Measurements from ENCODE around the gene MESD.
A peak's percentile ranks its signal among the peaks of the same experiment; 100 is the strongest.

The MESD gene

GRCh38 chr15:81014446-81015093 lies 25.0 kb upstream of the MESD start:
- DNase-seq, result no peak

GRCh38 chr15:81013396-81013929 lies 23.8 kb upstream of the MESD start:
- DNase-seq, result no peak

GRCh38 chr15:81012588-81012987 lies 23.0 kb upstream of the MESD start:
- no peak for DNase-seq

- no peak for DNase-seq
These were observed 22.0 kb upstream of the MESD start for GRCh38 chr15:81011593-81011992.

- DNase-seq, result no peak
These were observed 20.5 kb upstream of the MESD start for GRCh38 chr15:81010086-81010485.

GRCh38 chr15:81008312-81008711 lies 18.7 kb upstream of the MESD start:
- DNase-seq, result no peak

- no peak for DNase-seq
These were observed 17.9 kb upstream of the MESD start for GRCh38 chr15:81007428-81008064.

- no peak for DNase-seq
These were observed 16.5 kb upstream of the MESD start for GRCh38 chr15:81006124-81006523.

- no peak for DNase-seq
These were observed 13.4 kb upstream of the MESD start for GRCh38 chr15:81003097-81003350.

GRCh38 chr15:81002331-81003096 lies 12.9 kb upstream of the MESD start:
- peak in 2 of 5 donors; percentile 4 to 21 for DNase-seq

- no peak for DNase-seq
These were observed 12.4 kb upstream of the MESD start for GRCh38 chr15:81002009-81002330.

GRCh38 chr15:81001152-81002008 lies 11.8 kb upstream of the MESD start:
- DNase-seq, result peak; percentile 32 to 57 (median 55)

- peak; percentile 61 to 96 (median 74) for DNase-seq
These were observed 11.1 kb upstream of the MESD start, which contains the start of gene TLNRD1 for GRCh38 chr15:81000624-81001151. TSS of gene TLNRD1 (plus strand) at chr15:81000923. CDS start at chr15:81002272, 1,349 bp downstream.

- DNase-seq, result peak in 1 of 5 donors; percentile 44
These were observed 10.6 kb upstream of the MESD start for GRCh38 chr15:81000144-81000623.

- DNase-seq, result peak; percentile 32 to 83 (median 51)
These were observed 10.0 kb upstream of the MESD start for GRCh38 chr15:80999623-81000036.

GRCh38 chr15:80998251-80998650 lies 8.6 kb upstream of the MESD start:
- no peak for DNase-seq

GRCh38 chr15:80997692-80998091 lies 8.1 kb upstream of the MESD start:
- no peak for DNase-seq

GRCh38 chr15:80996247-80996646 lies 6.6 kb upstream of the MESD start:
- DNase-seq, result peak in 1 of 5 donors; percentile 59

GRCh38 chr15:80992441-80992840 lies 2.8 kb upstream of the MESD start:
- DNase-seq, result no peak

- no peak for DNase-seq
These were observed 2.4 kb upstream of the MESD start for GRCh38 chr15:80992006-80992405.

- peak in 1 of 5 donors; percentile 47 for DNase-seq
These were observed 1.8 kb upstream of the MESD start for GRCh38 chr15:80991421-80991820.

- no peak for DNase-seq
These were observed 1.3 kb upstream of the MESD start for GRCh38 chr15:80990955-80991354.

Measured in T-helper 1 cell (primary cell).